ENCODE data around the gene CHD5. TPM values are rescaled to one million over a fixed set of nuclear protein-coding genes. Genes with fewer than 3 reads are reported as not detected.

Gene CHD5
- polyA plus RNA-seq, 1 experiment = 0.04 TPM

DNA sequence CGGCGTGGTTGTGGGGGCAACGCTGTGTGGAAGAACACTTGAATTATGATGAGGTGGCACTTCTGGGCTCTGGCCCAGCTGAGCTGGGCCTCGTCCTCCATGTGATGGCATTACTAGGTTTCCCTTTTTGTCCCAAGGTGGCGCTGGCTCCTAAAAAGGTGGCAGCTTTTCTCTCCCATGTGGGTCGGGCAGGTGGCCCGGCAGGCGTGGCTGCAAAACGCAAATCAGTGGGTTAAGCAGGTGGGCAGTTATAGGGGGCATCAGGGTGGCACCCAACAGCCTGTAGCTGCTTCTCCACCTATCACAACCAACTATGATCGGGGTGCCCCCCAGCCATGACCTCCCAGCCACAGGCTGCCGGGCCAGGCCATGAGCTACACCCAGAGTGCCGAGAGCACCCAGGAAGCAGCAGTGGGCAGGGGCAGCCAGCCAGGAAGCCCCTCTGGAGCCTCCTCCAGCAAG lies 74.9 kb downstream of the CHD5 start:
- CTCF ChIA-PET = interaction anchor here (1.0 kb wide), 1 partner anchor 140 kb away, joined by 3 read pairs; no protein-coding TSS in a partner anchor
- H3K36me3 ChIP-seq (ENCODE audit: control insufficient read depth, insufficient read depth, low read length) = no peaks in the 10 kb centered on the region
- POLR2A ChIA-PET = no interaction called here
- no peaks in the 10 kb centered on the region for H3K27me3 ChIP-seq (ENCODE audit: control insufficient read depth, insufficient read depth, low read length)
- H3K4me3 ChIP-seq (ENCODE audit: low read depth, low read length) = no peak overlapping the region
- TF ChIP-seq, protein P1, sequence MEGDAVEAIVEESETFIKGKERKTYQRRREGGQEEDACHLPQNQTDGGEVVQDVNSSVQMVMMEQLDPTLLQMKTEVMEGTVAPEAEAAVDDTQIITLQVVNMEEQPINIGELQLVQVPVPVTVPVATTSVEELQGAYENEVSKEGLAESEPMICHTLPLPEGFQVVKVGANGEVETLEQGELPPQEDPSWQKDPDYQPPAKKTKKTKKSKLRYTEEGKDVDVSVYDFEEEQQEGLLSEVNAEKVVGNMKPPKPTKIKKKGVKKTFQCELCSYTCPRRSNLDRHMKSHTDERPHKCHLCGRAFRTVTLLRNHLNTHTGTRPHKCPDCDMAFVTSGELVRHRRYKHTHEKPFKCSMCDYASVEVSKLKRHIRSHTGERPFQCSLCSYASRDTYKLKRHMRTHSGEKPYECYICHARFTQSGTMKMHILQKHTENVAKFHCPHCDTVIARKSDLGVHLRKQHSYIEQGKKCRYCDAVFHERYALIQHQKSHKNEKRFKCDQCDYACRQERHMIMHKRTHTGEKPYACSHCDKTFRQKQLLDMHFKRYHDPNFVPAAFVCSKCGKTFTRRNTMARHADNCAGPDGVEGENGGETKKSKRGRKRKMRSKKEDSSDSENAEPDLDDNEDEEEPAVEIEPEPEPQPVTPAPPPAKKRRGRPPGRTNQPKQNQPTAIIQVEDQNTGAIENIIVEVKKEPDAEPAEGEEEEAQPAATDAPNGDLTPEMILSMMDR (IDR thresholded peaks at IDR 0.05; ENCODE audit: insufficient read depth, low read depth, low read length) = no peak
- no peak for DNase-seq (ENCODE audit: low read depth)

DNA sequence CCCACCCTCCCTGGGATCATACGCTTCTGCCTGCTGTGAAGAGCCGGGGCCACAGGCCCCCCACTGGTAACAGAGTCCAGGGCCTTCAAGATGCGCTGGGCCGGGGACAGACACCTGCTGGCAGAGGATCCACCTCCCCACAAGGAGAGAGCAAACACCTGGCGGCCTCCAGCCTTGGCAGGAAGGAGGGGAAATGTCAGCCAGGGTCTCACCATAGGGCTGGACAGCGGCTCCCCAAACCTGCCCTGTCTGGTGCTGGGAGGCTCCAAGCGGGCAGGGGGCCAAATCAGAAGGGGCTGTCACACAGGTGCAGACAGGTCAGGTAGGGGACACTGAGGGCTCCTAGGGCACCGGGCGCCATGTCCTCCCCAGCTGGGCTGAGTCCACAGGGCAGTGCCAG lies 75.5 kb downstream of the CHD5 start:
- CTCF ChIA-PET = interaction anchor here (1.0 kb wide), 1 partner anchor 140 kb away, joined by 3 read pairs; no protein-coding TSS in a partner anchor

DNA sequence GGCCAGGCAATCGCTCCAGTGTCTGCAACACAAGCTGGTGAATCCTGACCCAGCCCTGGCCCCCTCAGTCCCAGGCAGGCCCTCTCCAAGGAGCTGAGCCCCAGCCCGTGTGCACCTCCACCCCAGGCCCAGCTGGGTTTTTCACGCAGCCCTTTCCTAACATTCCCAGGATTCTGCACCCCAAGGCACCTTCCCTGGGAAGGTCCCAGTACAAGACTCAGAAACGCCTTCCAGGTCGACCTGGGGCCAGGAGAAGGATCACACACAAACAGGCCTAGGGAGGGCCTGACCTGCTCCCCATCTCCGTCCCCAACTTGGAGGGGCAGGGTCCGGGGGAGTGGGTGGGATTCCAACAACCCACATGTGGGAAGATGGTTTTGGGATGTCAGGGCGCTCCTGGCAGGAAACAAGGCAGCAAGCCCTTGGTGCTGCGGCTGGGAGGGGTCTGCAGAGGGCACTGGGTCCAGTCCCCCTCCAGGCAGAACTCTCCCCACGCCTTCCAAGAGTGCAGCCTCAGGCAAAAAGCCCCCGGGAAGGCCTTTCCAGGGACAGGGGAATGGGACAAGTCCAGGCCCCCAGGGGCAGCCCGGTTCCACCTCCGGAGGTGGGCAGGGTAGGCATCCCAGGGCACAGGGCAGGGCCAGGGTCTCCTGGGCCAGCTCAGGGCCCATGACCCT lies 76.1 kb downstream of the CHD5 start:
- TF ChIP-seq, protein P1 (IDR thresholded peaks at IDR 0.05; ENCODE audit: insufficient read depth, low read depth, low read length) = no peak
- POLR2A ChIA-PET = no interaction called here
- no peak for DNase-seq (ENCODE audit: low read depth)
- no peak overlapping the region for H3K4me3 ChIP-seq (ENCODE audit: low read depth, low read length)
- H3K27me3 ChIP-seq (ENCODE audit: control insufficient read depth, insufficient read depth, low read length) = no peaks in the 10 kb centered on the region
- no peaks in the 10 kb centered on the region for H3K36me3 ChIP-seq (ENCODE audit: control insufficient read depth, insufficient read depth, low read length)
- CTCF ChIA-PET = interaction anchor here (1.0 kb wide), 1 partner anchor 141 kb away, joined by 3 read pairs; no protein-coding TSS in a partner anchor

More for the DNA sequence above, 75.5 kb downstream of the CHD5 start:
- H3K36me3 ChIP-seq (ENCODE audit: control insufficient read depth, insufficient read depth, low read length) = no peaks in the 10 kb centered on the region
- no peak for DNase-seq (ENCODE audit: low read depth)
- POLR2A ChIA-PET = no interaction called here
- H3K4me3 ChIP-seq (ENCODE audit: low read depth, low read length) = no peak overlapping the region
- H3K27me3 ChIP-seq (ENCODE audit: control insufficient read depth, insufficient read depth, low read length) = no peaks in the 10 kb centered on the region
- TF ChIP-seq, protein P1 (IDR thresholded peaks at IDR 0.05; ENCODE audit: insufficient read depth, low read depth, low read length) = no peak

DNA sequence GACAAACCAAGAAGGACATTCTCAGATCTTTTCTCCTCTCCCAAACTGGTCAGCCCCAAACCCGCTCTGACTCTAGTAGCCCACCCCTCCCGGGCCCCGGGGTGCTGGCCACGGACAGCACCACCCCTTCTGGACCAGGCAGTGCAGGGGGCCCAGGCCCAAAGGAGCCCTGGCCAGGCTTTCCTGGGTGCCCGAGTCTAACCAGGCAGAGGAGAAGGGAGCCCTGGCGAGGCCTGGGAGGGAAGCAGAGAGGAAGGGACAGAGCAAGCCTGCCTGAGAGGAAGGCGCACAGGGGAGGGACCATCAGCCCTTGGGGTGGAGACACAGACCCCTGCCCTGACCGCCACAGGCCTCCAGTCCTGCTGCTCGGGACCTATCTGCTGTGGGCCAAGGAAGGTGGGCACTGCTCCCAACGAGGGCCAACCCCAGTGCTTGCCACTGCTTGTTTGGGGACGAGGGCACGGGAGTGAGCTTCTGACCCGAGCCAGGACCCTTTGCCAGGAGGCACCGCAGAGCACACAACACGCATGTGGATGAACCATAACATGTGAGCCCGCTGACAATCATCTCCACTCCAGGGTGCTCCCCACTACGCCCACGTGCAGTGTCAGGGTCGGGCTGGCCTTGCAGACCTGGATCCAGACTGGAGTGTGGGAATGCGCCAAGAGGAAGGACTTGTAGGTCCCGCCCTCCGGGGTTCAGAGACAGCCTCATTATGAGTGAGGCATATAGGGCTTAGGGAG lies 76.8 kb downstream of the CHD5 start:
- ChIA-PET POLR2A (no interaction called here), CTCF (no interaction called here)
- DNase-seq (ENCODE audit: low read depth) = no peak

DNA sequence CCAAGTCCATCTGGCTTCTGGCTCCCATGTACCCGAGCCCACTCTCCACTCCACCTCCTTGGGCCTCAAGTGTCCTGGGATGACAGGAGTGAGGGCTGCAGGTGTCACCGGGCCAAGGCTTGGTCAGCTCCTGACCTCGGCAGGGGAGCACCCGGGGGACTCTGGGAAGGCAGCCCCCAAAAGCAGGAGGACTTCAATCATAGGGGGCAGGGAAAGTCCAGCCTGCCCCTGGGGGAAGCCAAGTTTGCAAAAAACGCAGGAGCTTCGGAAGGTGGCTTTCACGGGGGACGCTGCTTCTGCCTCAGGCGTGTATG lies 77.6 kb downstream of the CHD5 start:
- POLR2A ChIA-PET = no interaction called here
- H3K27me3 ChIP-seq (ENCODE audit: control insufficient read depth, insufficient read depth, low read length) = no peaks in the 10 kb centered on the region
- CTCF ChIA-PET = interaction anchor here (0.6 kb wide), 1 partner anchor 219 kb away, joined by 4 read pairs; no protein-coding TSS in a partner anchor
- no peak overlapping the region for H3K4me3 ChIP-seq (ENCODE audit: low read depth, low read length)
- DNase-seq (ENCODE audit: low read depth) = no peak
- H3K36me3 ChIP-seq (ENCODE audit: control insufficient read depth, insufficient read depth, low read length) = no peaks in the 10 kb centered on the region
- TF ChIP-seq, protein P1 (IDR thresholded peaks at IDR 0.05; ENCODE audit: insufficient read depth, low read depth, low read length) = no peak

More for the DNA sequence above, 76.8 kb downstream of the CHD5 start:
- H3K36me3 ChIP-seq (ENCODE audit: control insufficient read depth, insufficient read depth, low read length) = no peaks in the 10 kb centered on the region
- H3K27me3 ChIP-seq (ENCODE audit: control insufficient read depth, insufficient read depth, low read length) = no peaks in the 10 kb centered on the region
- H3K4me3 ChIP-seq (ENCODE audit: low read depth, low read length) = no peak overlapping the region
- TF ChIP-seq, protein P1 (IDR thresholded peaks at IDR 0.05; ENCODE audit: insufficient read depth, low read depth, low read length) = no peak
